BLaER1 treated with 17β-estradiol and CSF1 and Interleukin-3, amounts not matched to agents 10 nM and 100 nM (cell line): ENCODE results near the gene CLCN6.

Experiments
- H3K27ac ChIP-seq, 11 experiments: shearing (Covaris generic); formaldehyde crosslinking; 2 replicates each; pipeline ENCODE4 v1.8.1; 2022
- H3K27me3 ChIP-seq, 11 experiments: shearing (Covaris generic); formaldehyde crosslinking; 2 replicates each; pipeline ENCODE4 v1.8.1; 2022
- H3K36me3 ChIP-seq, 11 experiments: shearing (Covaris generic); formaldehyde crosslinking; 2 replicates each; pipeline ENCODE4 v1.8.1; 2022
- H3K4me1 ChIP-seq, 10 experiments: shearing (Covaris generic); formaldehyde crosslinking; 2 replicates each; pipeline ENCODE4 v1.8.1; 2022
- H3K4me2 ChIP-seq, 11 experiments: shearing (Covaris generic); formaldehyde crosslinking; 2 replicates each; pipeline ENCODE4 v1.8.1; 2022
- H3K4me3 ChIP-seq, 10 experiments: shearing (Covaris generic); formaldehyde crosslinking; 2 replicates each; pipeline ENCODE4 v1.8.1; 2022
- H3K9ac ChIP-seq, 11 experiments: shearing (Covaris generic); formaldehyde crosslinking; 2 replicates each; pipeline ENCODE4 v1.8.1; 2022
- H3K9me3 ChIP-seq, 11 experiments: shearing (Covaris generic); formaldehyde crosslinking; replicated peaks in 1 of 11; 2 replicates each; pipeline ENCODE4 v1.8.1; 2022
- H4K20me1 ChIP-seq, 11 experiments: shearing (Covaris generic); formaldehyde crosslinking; 2 replicates each; pipeline ENCODE4 v1.8.1; 2022
- Cebpa-rat ChIP-seq, 11 experiments: shearing (Covaris generic); IDR thresholded peaks; 2 replicates each; pipeline ENCODE4 v1.8.1; 2022

The CLCN6 gene

DNA sequence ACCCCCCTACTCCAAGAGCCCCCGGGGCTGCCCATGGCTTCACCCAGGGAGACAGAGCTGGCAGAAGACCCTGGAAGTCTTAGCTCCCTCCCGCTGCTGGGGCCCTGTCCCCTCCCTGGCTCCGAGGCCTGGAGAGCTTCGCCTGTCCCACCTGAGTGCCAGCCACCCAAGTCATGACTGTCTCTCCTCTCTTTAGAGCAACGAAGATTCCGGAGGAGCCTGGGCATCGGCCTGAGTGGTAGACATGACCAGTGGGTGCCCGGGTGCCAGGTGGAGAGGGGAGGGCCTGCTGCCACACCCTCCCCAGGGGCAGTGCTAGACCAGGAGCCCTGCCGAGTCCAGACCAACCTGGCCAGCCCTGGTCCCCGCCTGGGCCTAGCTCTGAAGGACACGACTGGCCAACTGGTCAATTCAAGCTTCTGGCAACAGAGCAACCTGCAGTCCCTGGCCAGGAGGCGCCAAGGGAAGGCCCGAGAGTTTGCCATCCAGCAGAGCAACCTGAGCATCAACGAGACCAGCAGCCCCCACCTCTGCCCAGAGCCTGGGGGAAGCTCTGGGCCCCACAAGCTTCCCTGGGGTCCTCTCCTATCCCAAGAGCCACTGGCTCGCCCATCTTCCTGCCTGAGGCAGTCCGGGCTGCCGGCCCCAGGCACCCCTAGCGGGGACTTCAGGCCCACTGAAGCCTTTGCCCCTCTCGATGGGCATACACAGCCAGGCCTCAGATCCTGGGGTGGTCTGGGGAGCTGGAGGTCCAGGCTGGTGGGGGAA, 40.1 kb upstream of the CLCN6 start:
- Histone ChIP-seq H3K4me3 (no peak overlapping the region), H3K9ac (no peak overlapping the region), H3K9me3 (no peaks in the 10 kb centered on the region), H4K20me1 (no peaks in the 10 kb centered on the region; a peak in 1 of 22 replicates), H3K27me3 (peaks cover 0 to 13% (median 9%) of the 10 kb centered on the region in 11 experiments; a peak in 16 of 22 replicates), H3K27ac (no peak overlapping the region), H3K36me3 (no peaks in the 10 kb centered on the region), H3K4me2 (no peak overlapping the region), H3K4me1 (peaks cover 11 to 28% (median 16%) of the 10 kb centered on the region in 10 experiments)
- TF ChIP-seq Cebpa-rat (IDR thresholded peaks at IDR 0.05) = no peak

GRCh38 chr1:11766429-11766776, 39.6 kb upstream of the CLCN6 start:
- Histone ChIP-seq H3K4me2 (no peak overlapping the region), H3K27ac (no peak overlapping the region; a peak in 1 of 22 replicates), H3K36me3 (no peaks in the 10 kb centered on the region), H3K4me1 (peaks cover 11 to 30% (median 19%) of the 10 kb centered on the region in 10 experiments), H3K27me3 (peaks cover 0 to 12% (median 9%) of the 10 kb centered on the region in 11 experiments; a peak in 16 of 22 replicates), H3K4me3 (no peak overlapping the region), H3K9me3 (no peaks in the 10 kb centered on the region), H3K9ac (no peak overlapping the region), H4K20me1 (no peaks in the 10 kb centered on the region; a peak in 1 of 22 replicates)
- TF ChIP-seq Cebpa-rat (IDR thresholded peaks at IDR 0.05) = no peak

DNA sequence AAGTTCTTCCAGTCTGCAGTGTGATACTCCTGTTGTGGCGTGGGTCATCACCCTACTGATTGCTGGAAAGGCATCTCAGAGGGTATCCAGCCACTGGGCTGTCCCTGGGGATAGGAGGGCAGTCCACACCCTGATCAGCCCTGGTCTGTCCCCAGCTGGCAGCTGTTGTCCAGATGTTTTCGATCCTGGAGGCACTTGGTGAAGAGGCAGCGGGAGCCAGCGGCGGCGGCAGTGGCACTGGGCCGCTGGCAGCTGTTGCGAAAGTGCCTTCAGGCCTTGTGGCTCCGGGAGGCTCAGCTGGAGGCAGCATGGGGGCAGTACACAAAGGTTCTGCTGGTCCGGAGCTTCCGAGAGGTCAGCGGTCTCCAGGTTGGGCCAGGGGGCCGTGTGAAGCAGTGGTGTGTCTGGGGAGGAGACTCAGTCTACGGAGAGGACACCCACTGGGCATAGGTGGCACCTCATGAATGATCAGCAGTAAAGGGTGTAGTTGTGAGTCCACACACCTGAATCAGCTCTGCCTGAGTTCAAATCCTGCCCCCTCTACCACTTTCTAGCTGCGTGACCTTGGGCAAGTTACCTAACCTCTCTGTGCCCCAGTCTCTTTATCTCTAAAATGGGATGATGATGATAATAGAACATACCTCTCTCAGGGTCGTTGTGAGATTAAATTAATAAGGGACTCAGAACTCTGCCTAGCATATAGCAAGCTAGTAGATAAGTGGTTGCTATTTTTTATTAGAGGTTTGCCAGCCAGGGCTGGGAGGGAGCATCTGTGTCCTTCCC, 37.9 kb upstream of the CLCN6 start:
- Histone ChIP-seq H3K9me3 (no peaks in the 10 kb centered on the region), H3K4me1 (peaks cover 22 to 34% (median 28%) of the 10 kb centered on the region in 10 experiments), H4K20me1 (no peaks in the 10 kb centered on the region; a peak in 1 of 22 replicates), H3K4me3 (no peak overlapping the region), H3K27me3 (no peaks in the 10 kb centered on the region), H3K9ac (no peak overlapping the region), H3K36me3 (no peaks in the 10 kb centered on the region), H3K4me2 (peak overlapping the region; percentile 0 to 87 (median 54); a peak in 17 of 22 replicates), H3K27ac (no peak overlapping the region)
- no peak for TF ChIP-seq Cebpa-rat (IDR thresholded peaks at IDR 0.05)

DNA sequence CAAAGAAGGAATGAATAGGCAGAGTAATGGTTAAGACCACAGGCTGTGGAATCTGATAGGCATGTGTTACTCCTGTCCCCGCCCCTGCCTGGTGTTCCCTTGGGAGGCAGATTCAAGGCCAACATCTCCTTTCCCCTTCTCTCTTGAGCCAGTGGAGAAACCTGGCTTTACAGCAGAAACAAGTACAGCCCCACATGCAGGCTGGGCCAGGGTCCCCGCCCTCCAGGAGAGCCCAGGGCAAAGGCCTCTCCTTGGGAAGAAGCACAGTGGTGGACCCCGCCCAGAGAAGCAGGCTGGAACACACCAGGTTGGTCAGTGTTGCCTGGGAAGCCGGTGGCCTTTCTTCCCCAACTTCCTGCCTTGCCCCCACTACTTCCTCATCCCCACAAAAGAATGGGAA, 37.2 kb upstream of the CLCN6 start:
- Histone ChIP-seq H4K20me1 (no peaks in the 10 kb centered on the region; a peak in 1 of 22 replicates), H3K9ac (no peak overlapping the region), H3K9me3 (no peaks in the 10 kb centered on the region), H3K36me3 (no peaks in the 10 kb centered on the region), H3K27me3 (no peaks in the 10 kb centered on the region), H3K27ac (peak overlapping the region in 2 of 11 experiments; percentile 32 to 44; a peak in 3 of 22 replicates), H3K4me3 (no peak overlapping the region), H3K4me1 (peaks cover 22 to 34% (median 28%) of the 10 kb centered on the region in 10 experiments), H3K4me2 (peak overlapping the region; percentile 0 to 87 (median 54); a peak in 20 of 22 replicates)
- TF ChIP-seq Cebpa-rat (IDR thresholded peaks at IDR 0.05) = no peak

DNA sequence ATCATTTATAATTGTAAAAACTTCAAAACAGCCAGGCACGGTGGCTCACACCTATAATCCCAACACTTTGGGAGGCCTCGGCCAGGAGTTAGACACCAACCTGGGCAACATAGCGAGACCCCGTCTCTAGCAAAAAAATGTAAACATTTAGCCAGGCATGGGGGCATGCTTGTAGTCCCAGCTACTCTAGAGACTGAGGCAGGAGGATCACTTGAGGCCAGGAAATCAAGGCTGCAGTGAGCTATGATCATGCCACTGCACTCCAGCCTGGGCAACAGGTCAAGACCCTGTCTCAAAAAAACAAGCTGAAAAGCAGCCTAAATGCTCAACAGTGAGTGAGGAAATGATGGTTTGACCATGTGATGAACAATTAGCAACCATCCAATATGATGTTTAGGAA, 36.7 kb upstream of the CLCN6 start:
- Histone ChIP-seq H3K9ac (no peak overlapping the region), H4K20me1 (no peaks in the 10 kb centered on the region; a peak in 1 of 22 replicates), H3K9me3 (no peaks in the 10 kb centered on the region), H3K4me3 (no peak overlapping the region), H3K27me3 (no peaks in the 10 kb centered on the region), H3K4me2 (peak overlapping the region; percentile 0 to 87 (median 54); a peak in 20 of 22 replicates), H3K27ac (peak overlapping the region in 2 of 11 experiments; percentile 32 to 44; a peak in 2 of 22 replicates), H3K4me1 (peaks cover 22 to 34% (median 28%) of the 10 kb centered on the region in 10 experiments), H3K36me3 (no peaks in the 10 kb centered on the region)
- no peak for TF ChIP-seq Cebpa-rat (IDR thresholded peaks at IDR 0.05)

GRCh38 chr1:11770011-11770410, 36.0 kb upstream of the CLCN6 start:
- H3K4me1 ChIP-seq = peaks cover 22 to 34% (median 28%) of the 10 kb centered on the region in 10 experiments
- H3K9ac ChIP-seq = no peak overlapping the region
- H3K27me3 ChIP-seq = no peaks in the 10 kb centered on the region
- H3K27ac ChIP-seq = no peak overlapping the region
- no peaks in the 10 kb centered on the region; a peak in 1 of 22 replicates for H4K20me1 ChIP-seq
- no peaks in the 10 kb centered on the region for H3K9me3 ChIP-seq
- H3K4me3 ChIP-seq = no peak overlapping the region
- H3K36me3 ChIP-seq = no peaks in the 10 kb centered on the region
- no peak overlapping the region for H3K4me2 ChIP-seq
- no peak for TF ChIP-seq Cebpa-rat (IDR thresholded peaks at IDR 0.05)

GRCh38 chr1:11771481-11772043, 34.4 kb upstream of the CLCN6 start:
- Histone ChIP-seq H3K4me3 (no peak overlapping the region), H3K9me3 (no peaks in the 10 kb centered on the region), H3K4me1 (peaks cover 22 to 34% (median 28%) of the 10 kb centered on the region in 10 experiments), H3K9ac (peak overlapping the region in 2 of 11 experiments; percentile 8 to 19; a peak in 1 of 22 replicates), H3K36me3 (no peaks in the 10 kb centered on the region), H4K20me1 (no peaks in the 10 kb centered on the region), H3K27ac (peak overlapping the region in 1 of 11 experiments; percentile 30; a peak in 1 of 22 replicates), H3K27me3 (no peaks in the 10 kb centered on the region), H3K4me2 (peak overlapping the region in 9 of 11 experiments; percentile 27 to 65 (median 47); a peak in 15 of 22 replicates)
- no peak for TF ChIP-seq Cebpa-rat (IDR thresholded peaks at IDR 0.05)

GRCh38 chr1:11772458-11772857, 33.5 kb upstream of the CLCN6 start:
- no peaks in the 10 kb centered on the region for H4K20me1 ChIP-seq
- no peaks in the 10 kb centered on the region for H3K27me3 ChIP-seq
- H3K27ac ChIP-seq = peak overlapping the region in 1 of 11 experiments; percentile 30; a peak in 2 of 22 replicates
- H3K9me3 ChIP-seq = no peaks in the 10 kb centered on the region
- no peak for TF ChIP-seq Cebpa-rat (IDR thresholded peaks at IDR 0.05)
- no peak overlapping the region for H3K9ac ChIP-seq
- H3K4me2 ChIP-seq = peak overlapping the region; percentile 27 to 65 (median 45); a peak in 20 of 22 replicates
- H3K36me3 ChIP-seq = no peaks in the 10 kb centered on the region
- no peak overlapping the region for H3K4me3 ChIP-seq
- peaks cover 22 to 34% (median 28%) of the 10 kb centered on the region in 10 experiments for H3K4me1 ChIP-seq

DNA sequence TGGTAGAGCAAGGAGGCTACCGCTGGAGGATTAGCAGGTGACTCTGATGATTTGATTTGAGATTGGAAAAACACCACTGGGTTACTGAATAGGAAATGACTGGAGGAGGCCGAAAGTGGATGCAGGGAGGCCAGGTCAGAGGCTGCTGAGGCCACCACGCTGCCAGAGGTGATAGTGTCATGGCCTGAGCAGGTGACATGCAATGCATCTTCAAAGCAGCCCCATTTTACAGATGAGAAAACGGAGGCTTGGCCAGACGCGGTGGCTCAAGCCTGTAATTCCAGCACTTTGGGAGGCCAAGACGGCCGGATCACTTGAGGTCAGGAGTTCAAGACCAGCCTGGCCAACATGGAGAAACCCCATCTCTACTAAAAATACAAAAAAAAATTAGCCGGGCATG, 31.2 kb upstream of the CLCN6 start:
- H4K20me1 ChIP-seq = no peaks in the 10 kb centered on the region
- no peaks in the 10 kb centered on the region for H3K9me3 ChIP-seq
- no peak overlapping the region for H3K27ac ChIP-seq
- H3K9ac ChIP-seq = no peak overlapping the region
- H3K4me3 ChIP-seq = no peak overlapping the region
- H3K4me2 ChIP-seq = no peak overlapping the region
- TF ChIP-seq Cebpa-rat (IDR thresholded peaks at IDR 0.05) = no peak
- H3K4me1 ChIP-seq = peaks cover 11 to 16% (median 14%) of the 10 kb centered on the region in 10 experiments
- H3K36me3 ChIP-seq = no peaks in the 10 kb centered on the region
- H3K27me3 ChIP-seq = no peaks in the 10 kb centered on the region
